T-helper 2 cell treated with Interferon-gamma antibody and Interleukin-4, amounts not matched to agents 5 μg/mL and 100 μg/mL, for 36 hours (primary cell): ENCODE data around the gene CORT.
"Not testable (repeated sequence)": the region's sequence is repeated elsewhere in the genome, so short reads cannot be mapped to it uniquely, and the experiment has no call there.

Experiments used
- DNase-seq: peaks from one replicate; pipeline ENCODE4 v3.0.0; 2021; ENCODE audit warnings: low spot score
- H3K27ac Mint-ChIP-seq: one replicate; pipeline ENCODE4 v1.8.0; 2021; ENCODE audit warnings: mild to moderate bottlenecking, mixed read lengths
- H3K27me3 Mint-ChIP-seq: one replicate; pipeline ENCODE4 v1.8.0; 2021; ENCODE audit warnings: low read depth, mixed read lengths
- H3K36me3 Mint-ChIP-seq: one replicate; pipeline ENCODE4 v1.8.0; 2021; ENCODE audit warnings: low read depth, mixed read lengths
- H3K4me1 Mint-ChIP-seq: one replicate; pipeline ENCODE4 v1.8.0; 2021; ENCODE audit warnings: low read depth, mixed read lengths
- H3K4me3 Mint-ChIP-seq: one replicate; pipeline ENCODE4 v1.8.0; 2022; ENCODE audit warnings: mild to moderate bottlenecking, moderate library complexity, mixed read lengths
- H3K9me3 Mint-ChIP-seq: one replicate; pipeline ENCODE4 v1.8.0; 2021; ENCODE audit warnings: mixed read lengths

Gene CORT, protein sequence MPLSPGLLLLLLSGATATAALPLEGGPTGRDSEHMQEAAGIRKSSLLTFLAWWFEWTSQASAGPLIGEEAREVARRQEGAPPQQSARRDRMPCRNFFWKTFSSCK

DNA sequence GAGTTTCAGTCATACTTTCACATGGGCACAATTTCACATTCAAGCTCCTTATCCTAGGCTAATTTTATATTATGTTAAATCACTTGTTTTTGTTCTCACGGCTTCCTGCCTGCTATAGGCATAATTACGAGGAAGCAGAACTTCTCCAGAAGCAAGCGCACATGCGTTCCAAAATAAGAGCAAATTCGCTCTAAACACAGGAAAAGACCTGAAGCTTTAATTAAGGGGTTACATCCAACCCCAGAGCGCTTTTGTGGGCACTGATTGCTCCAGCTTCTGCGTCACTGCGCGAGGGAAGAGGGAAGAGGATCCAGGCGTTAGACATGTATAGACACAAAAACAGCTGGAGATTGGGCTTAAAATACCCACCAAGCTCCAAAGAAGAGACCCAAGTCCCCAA is at the start of gene CORT:
Gene CORT (plus strand): TSS at position 281 of the 400 bp plus-strand sequence. CDS start 193 bp downstream, outside the sequence.
- H3K4me1 Mint-ChIP-seq, result peaks cover 3% of the 10 kb centered on the region
- H3K27ac Mint-ChIP-seq, result no peak within 1 kb of the TSS

DNA sequence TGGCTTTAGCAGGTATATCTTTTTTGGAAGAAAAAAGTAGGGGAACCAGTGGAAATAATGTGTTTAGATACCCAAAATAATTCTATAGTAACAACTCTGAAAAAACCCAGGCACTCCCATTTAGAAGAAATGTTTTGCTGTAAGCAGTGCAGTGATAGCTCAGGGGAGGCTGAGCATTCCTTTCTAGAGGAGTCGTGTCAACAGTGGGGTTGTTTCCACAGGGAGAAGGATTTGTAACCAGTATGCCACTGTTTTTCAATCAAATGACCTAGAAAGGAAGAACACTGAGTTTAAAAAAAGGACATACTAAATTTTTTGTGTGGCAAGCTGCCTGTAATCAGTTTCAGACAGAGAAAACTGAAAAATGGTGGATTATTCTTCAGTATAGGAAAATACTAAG is 48.5 kb upstream of the CORT start:
- no peak overlapping the region for H3K4me3 Mint-ChIP-seq

More for the DNA sequence above, at the start of gene CORT:
- Mint-ChIP-seq H3K9me3 (no peaks in the 10 kb centered on the region), H3K4me3 (no peak within 1 kb of the TSS), H3K36me3 (peaks cover 2% of the 10 kb centered on the region), H3K27me3 (no peaks in the 10 kb centered on the region)
- DNase-seq, result no peak

DNA sequence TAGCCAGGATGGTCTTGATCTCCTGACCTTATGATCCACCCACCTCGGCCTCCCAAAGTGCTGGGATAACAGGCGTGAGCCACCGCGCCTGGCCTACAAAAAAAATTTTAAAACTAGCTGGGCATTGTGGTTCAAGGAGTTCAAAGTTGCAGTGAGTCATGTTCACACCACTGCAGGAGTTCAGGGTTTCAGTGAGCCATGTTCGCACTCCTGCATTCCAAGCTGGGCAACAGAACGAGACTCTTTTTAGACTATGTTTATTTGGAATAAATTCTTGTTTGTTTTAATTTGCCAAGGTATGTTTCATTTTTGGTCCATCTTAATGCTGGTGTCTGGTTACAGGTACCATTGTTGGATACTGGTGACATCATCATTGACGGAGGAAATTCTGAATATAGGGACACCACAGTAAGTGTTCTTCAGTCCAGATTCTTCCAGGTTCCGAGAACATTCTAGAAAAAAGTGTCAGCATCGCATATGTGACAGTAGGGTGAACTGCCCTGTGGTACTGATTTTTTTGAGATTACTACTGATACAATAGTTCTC is 47.0 kb upstream of the CORT start:
- Mint-ChIP-seq H3K36me3 (peaks cover 38% of the 10 kb centered on the region), H3K4me3 (no peak overlapping the region), H3K27me3 (no peaks in the 10 kb centered on the region), H3K9me3 (no peaks in the 10 kb centered on the region), H3K4me1 (peaks cover 23% of the 10 kb centered on the region), H3K27ac (no peak overlapping the region)
- DNase-seq, result no peak

More for the DNA sequence above, 48.5 kb upstream of the CORT start:
- no peak overlapping the region for H3K27ac Mint-ChIP-seq
- no peak for DNase-seq
- H3K27me3 Mint-ChIP-seq, result no peaks in the 10 kb centered on the region
- peaks cover 29% of the 10 kb centered on the region for H3K36me3 Mint-ChIP-seq
- peaks cover 26% of the 10 kb centered on the region for H3K4me1 Mint-ChIP-seq
- no peaks in the 10 kb centered on the region for H3K9me3 Mint-ChIP-seq

GRCh38 chr1:10407201-10407600 is 42.6 kb upstream of the CORT start:
- no peak overlapping the region for H3K27ac Mint-ChIP-seq

DNA sequence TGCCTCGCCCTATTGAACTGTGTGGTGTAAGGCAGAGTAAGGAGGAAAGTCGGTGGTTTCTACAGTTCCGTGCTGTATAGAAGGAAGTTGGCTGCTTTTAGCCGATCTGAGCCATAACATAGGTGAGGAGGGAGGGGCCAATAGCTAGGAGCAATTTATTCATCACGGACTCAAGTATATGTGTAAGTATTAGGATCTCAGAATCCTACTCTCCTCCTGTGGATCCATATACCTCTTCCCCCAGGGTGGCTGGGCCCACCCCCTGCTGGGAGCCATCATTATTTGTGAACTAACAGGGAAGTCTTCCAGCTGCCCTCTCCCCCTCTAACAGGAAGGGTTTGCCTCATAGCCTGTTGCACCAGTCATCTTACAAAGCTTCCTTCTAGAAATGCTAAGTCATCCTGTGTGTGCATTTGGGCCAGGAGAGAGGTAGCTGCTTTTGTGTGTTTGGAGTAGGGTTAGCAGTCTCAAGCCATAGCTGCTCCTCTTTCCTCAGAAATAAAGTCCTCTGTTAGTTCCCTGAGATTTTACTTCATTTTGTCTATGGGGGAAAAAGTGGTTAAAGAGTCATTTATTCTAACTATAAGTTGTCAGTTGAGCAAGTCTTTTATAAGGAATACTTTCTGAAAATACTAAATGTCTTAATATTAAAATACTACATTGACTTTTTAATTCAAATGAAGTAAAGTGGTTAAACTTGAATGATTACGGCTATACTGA is 34.5 kb upstream of the CORT start:
- H3K36me3 Mint-ChIP-seq, result peaks cover 66% of the 10 kb centered on the region
- no peaks in the 10 kb centered on the region for H3K9me3 Mint-ChIP-seq
- H3K27ac Mint-ChIP-seq, result peak overlapping the region; percentile 93
- peaks cover 8% of the 10 kb centered on the region for H3K4me1 Mint-ChIP-seq
- peak overlapping the region; percentile 70 for H3K4me3 Mint-ChIP-seq
- no peak for DNase-seq
- no peaks in the 10 kb centered on the region for H3K27me3 Mint-ChIP-seq

More at GRCh38 chr1:10407201-10407600, 42.6 kb upstream of the CORT start:
- H3K4me3 Mint-ChIP-seq, result no peak overlapping the region
- peaks cover 3% of the 10 kb centered on the region for H3K4me1 Mint-ChIP-seq
- H3K36me3 Mint-ChIP-seq, result peaks cover 55% of the 10 kb centered on the region
- no peak for DNase-seq
- H3K27me3 Mint-ChIP-seq, result no peaks in the 10 kb centered on the region
- no peaks in the 10 kb centered on the region for H3K9me3 Mint-ChIP-seq

- peaks cover 67% of the 10 kb centered on the region for H3K36me3 Mint-ChIP-seq
- not testable (repeated sequence) for H3K9me3 Mint-ChIP-seq, H3K4me3 Mint-ChIP-seq, H3K4me1 Mint-ChIP-seq, H3K27ac Mint-ChIP-seq, H3K27me3 Mint-ChIP-seq, DNase-seq
These were observed 33.9 kb upstream of the CORT start for GRCh38 chr1:10415967-10416366.

DNA sequence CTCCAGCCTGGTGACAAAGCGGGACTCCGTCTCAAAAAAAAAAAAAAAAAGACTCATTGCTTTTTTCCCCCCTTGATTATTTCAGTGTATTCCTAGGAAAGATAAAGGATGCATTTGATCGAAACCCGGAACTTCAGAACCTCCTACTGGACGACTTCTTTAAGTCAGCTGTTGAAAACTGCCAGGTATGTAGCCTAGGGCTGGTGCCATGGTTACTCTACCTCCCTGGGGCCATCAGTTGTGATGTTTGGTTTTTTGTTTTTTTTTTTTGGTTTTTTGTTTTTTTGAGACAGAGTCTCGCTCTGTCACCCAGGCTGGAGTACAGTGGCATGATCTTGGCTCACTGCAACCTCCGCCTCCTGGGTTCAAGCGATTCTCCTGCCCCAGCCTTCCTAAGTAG is 31.1 kb upstream of the CORT start:
- not testable (repeated sequence) for DNase-seq, H3K27me3 Mint-ChIP-seq, H3K4me1 Mint-ChIP-seq, H3K9me3 Mint-ChIP-seq, H3K27ac Mint-ChIP-seq, H3K4me3 Mint-ChIP-seq
- peaks cover 48% of the 10 kb centered on the region for H3K36me3 Mint-ChIP-seq

GRCh38 chr1:10419351-10419750 is 30.5 kb upstream of the CORT start:
- Mint-ChIP-seq H3K27me3 (no peaks in the 10 kb centered on the region), H3K4me3 (no peak overlapping the region), H3K36me3 (peaks cover 44% of the 10 kb centered on the region), H3K4me1 (peaks cover 8% of the 10 kb centered on the region), H3K27ac (no peak overlapping the region), H3K9me3 (no peaks in the 10 kb centered on the region)
- no peak for DNase-seq

GRCh38 chr1:10421637-10422036 is 28.2 kb upstream of the CORT start:
- Mint-ChIP-seq H3K36me3 (peaks cover 32% of the 10 kb centered on the region), H3K9me3 (no peaks in the 10 kb centered on the region), H3K4me1 (no peaks in the 10 kb centered on the region), H3K4me3 (no peak overlapping the region), H3K27ac (no peak overlapping the region), H3K27me3 (no peaks in the 10 kb centered on the region)
- DNase-seq, result no peak

DNA sequence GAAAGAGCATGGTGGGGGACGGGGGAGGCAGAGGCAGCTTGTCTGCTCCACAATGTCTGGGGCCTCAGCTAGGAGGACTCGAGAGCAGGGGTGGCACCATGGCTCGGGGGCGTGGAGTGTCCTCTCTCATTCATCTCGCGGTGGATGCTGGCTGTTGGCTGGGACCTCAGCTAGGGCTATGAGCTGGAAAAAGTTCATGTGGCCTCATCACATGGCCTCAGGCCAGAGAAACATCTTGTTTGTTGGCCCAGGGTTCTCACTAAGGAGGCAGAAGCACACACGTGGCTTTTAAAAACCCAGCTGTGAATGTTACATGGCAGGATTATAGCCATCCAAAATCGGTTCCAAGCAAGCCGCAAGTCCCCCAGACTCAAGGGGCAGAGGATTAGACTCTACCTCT is 25.8 kb upstream of the CORT start:
- Mint-ChIP-seq H3K36me3 (peaks cover 16% of the 10 kb centered on the region), H3K4me3 (no peak overlapping the region), H3K9me3 (no peaks in the 10 kb centered on the region), H3K27ac (no peak overlapping the region), H3K27me3 (no peaks in the 10 kb centered on the region), H3K4me1 (peaks cover 4% of the 10 kb centered on the region)
- DNase-seq, result no peak

GRCh38 chr1:10424651-10425050 is 25.2 kb upstream of the CORT start:
- peaks cover 10% of the 10 kb centered on the region for H3K36me3 Mint-ChIP-seq
- no peak for DNase-seq
- no peak overlapping the region for H3K4me3 Mint-ChIP-seq
- H3K27me3 Mint-ChIP-seq, result no peaks in the 10 kb centered on the region
- H3K4me1 Mint-ChIP-seq, result peaks cover 4% of the 10 kb centered on the region
- H3K27ac Mint-ChIP-seq, result no peak overlapping the region
- H3K9me3 Mint-ChIP-seq, result no peaks in the 10 kb centered on the region

DNA sequence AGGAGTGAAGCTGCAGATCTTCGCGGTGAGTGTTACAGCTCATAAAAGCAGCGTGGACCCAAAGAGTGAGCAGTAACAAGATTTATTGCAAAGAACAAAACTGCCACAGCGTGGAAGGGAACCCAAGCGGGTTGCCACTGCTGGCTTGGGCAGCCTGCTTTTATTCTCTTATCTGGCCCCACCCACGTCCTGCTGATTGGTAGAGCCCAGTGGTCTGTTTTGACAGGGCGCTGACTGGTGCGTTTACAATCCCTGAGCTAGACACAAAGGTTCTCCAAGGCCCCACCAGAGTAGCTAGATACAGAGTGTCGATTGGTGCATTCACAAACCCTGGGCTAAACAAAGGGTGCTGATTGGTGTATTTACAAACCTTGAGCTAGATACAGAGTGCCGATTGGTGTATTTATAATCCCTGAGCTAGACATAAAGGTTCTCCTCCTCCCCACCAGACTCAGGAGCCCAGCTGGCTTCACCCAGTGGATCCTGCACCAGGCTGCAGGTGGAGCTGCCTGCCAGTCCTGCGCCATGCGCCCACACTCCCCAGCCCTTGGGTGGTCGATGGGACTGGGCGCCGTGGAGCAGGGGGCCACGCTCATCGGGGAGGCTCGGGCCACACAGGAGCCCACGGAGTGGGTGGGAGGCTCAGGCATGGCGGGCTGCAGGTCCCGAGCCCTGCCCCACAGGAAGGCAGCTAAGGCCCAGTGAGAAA is 23.9 kb upstream of the CORT start:
- H3K36me3 Mint-ChIP-seq, H3K9me3 Mint-ChIP-seq, DNase-seq, H3K27ac Mint-ChIP-seq, H3K4me3 Mint-ChIP-seq, H3K27me3 Mint-ChIP-seq: not testable (repeated sequence)
- peaks cover 12% of the 10 kb centered on the region for H3K4me1 Mint-ChIP-seq

DNA sequence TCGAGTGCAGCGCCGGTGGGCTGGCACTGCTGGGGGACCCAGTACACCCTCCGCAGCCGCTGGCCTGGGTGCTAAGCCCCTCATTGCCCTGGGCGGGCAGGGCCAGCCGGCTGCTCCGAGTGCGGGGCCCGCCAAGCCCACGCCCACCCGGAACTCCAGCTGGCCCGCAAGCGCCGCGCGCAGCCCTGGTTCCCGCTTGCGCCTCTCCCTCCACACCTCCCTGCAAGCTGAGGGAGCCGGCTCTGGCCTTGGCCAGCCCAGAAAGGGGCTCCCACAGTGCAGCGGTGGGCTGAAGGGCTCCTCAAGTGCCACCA is 23.3 kb upstream of the CORT start:
- not testable (repeated sequence) for H3K27ac Mint-ChIP-seq, DNase-seq, H3K9me3 Mint-ChIP-seq, H3K4me3 Mint-ChIP-seq, H3K27me3 Mint-ChIP-seq, H3K36me3 Mint-ChIP-seq
- peaks cover 17% of the 10 kb centered on the region for H3K4me1 Mint-ChIP-seq

DNA sequence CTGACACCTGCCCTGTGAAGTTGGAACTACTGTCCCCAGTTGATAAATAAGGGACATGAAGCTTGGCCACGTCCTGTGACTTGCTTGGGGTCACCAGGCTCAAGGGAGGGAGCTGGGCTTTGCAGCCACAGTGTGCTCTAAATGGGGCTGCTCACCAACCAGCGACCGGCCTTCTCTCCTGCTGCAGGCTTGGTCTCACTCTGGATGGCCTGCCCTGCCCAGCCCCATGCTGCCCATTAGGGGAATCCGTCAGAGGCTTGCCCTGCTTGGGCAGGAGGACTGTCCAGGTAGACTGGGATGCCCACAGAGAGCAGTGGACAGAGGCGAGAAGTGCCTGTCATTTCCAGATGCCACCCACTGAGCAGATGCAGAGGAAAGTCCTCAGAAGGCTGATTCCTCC is 20.8 kb upstream of the CORT start:
- no peaks in the 10 kb centered on the region for H3K9me3 Mint-ChIP-seq
- no peak overlapping the region for H3K27ac Mint-ChIP-seq
- H3K36me3 Mint-ChIP-seq, result no peaks in the 10 kb centered on the region
- H3K4me3 Mint-ChIP-seq, result peak overlapping the region; percentile 94
- no peak for DNase-seq
- no peaks in the 10 kb centered on the region for H3K27me3 Mint-ChIP-seq
- H3K4me1 Mint-ChIP-seq, result peaks cover 21% of the 10 kb centered on the region
